ENCODE results near the gene SLC39A2.
"Not testable (repeated sequence)": the region's sequence is repeated elsewhere in the genome, so short reads cannot be mapped to it uniquely, and the experiment has no call there.

The SLC39A2 gene

GRCh38 chr14:21026274-21026987 lies 27.3 kb downstream of the SLC39A2 start:
- DNase-seq: no peak

- DNase-seq: no peak
Observed at GRCh38 chr14:21026988-21027315, 27.9 kb downstream of the SLC39A2 start.

GRCh38 chr14:21029917-21030316 lies 30.8 kb downstream of the SLC39A2 start, which contains the start of gene TPPP2:
Gene TPPP2, plus strand, starts transcription at chr14:21030217. Its CDS starts 365 bp downstream, at chr14:21030582.
- DNase-seq: no peak

- no peak for DNase-seq
Observed at GRCh38 chr14:21030531-21030930, 31.4 kb downstream of the SLC39A2 start.

- no peak for DNase-seq
Observed at GRCh38 chr14:21032326-21033132, 33.4 kb downstream of the SLC39A2 start.

GRCh38 chr14:21033133-21033698 lies 34.1 kb downstream of the SLC39A2 start:
- DNase-seq: no peak

- DNase-seq: no peak
Observed at GRCh38 chr14:21034707-21035106, 35.6 kb downstream of the SLC39A2 start, which contains the start of gene RNASE13. Gene RNASE13, minus strand, starts transcription at chr14:21034807. Its CDS starts 519 bp downstream, at chr14:21034288.

GRCh38 chr14:21036751-21037150 lies 37.7 kb downstream of the SLC39A2 start:
- DNase-seq: no peak

GRCh38 chr14:21037156-21037555 lies 38.1 kb downstream of the SLC39A2 start:
- DNase-seq: no peak

GRCh38 chr14:21038441-21039422 lies 39.6 kb downstream of the SLC39A2 start:
- no peak for DNase-seq

- peak; percentile 78 to 85 for DNase-seq
Observed at GRCh38 chr14:21039585-21040369, 40.7 kb downstream of the SLC39A2 start.

- no peak for DNase-seq
Observed at GRCh38 chr14:21040370-21040925, 41.4 kb downstream of the SLC39A2 start.

GRCh38 chr14:21040941-21041340 lies 41.8 kb downstream of the SLC39A2 start:
- not testable (repeated sequence) for DNase-seq

- DNase-seq: no peak
Observed at GRCh38 chr14:21041676-21042433, 42.8 kb downstream of the SLC39A2 start, which contains the start of gene RNASE7. Gene RNASE7, plus strand, starts transcription at chr14:21042362. Its CDS starts 631 bp downstream, at chr14:21042993.

GRCh38 chr14:21042918-21043317 lies 43.8 kb downstream of the SLC39A2 start:
- no peak for DNase-seq

- DNase-seq: no peak
Observed at GRCh38 chr14:21043387-21043973, 44.4 kb downstream of the SLC39A2 start.

- peak; percentile 82 to 86 for DNase-seq
Observed at GRCh38 chr14:21043974-21044618, 45.0 kb downstream of the SLC39A2 start.

- no peak for DNase-seq
Observed at GRCh38 chr14:21047378-21047781, 48.3 kb downstream of the SLC39A2 start.

GRCh38 chr14:21048638-21049037 lies 49.5 kb downstream of the SLC39A2 start:
- no peak for DNase-seq

All from Kasumi-1 (cell line).